Esophagus muscularis mucosa (tissue), 4 donors: ENCODE measurements around the gene WIF1. TPM values are rescaled to one million over a fixed set of nuclear protein-coding genes. Genes with fewer than 3 reads are reported as not detected.

Experiments used
- DNase-seq: peaks from one replicate; pipeline ENCODE4 v3.0.0-alpha.2; 2017; ENCODE audit errors: extremely low spot score
- H3K27ac ChIP-seq, 4 donors: fragments of 200-600 bp; sonication (generic); replicated peaks in 1 of 4; 1 replicate in 3 of 4; 2 replicates in 1 of 4; pipeline ENCODE4 v1.5.1; 2016 to 2019; ENCODE audit warnings: mild to moderate bottlenecking in 1 of 4
- H3K27me3 ChIP-seq, 4 donors: fragments of 200-600 bp; sonication (generic); one replicate each; pipeline versions ENCODE4 v1.5.1 to v1.6.0; 2016 to 2019
- H3K36me3 ChIP-seq, 4 donors: fragments of 200-600 bp; sonication (generic); one replicate each; pipeline ENCODE4 v1.5.1; 2016 to 2019
- H3K4me1 ChIP-seq, 4 donors: fragments of 200-600 bp; sonication (generic); one replicate each; pipeline ENCODE4 v1.5.1; 2016 to 2019
- H3K4me3 ChIP-seq, 4 donors: fragments of 200-600 bp; sonication (generic); 1 replicate in 2 of 4; 2 replicates in 2 of 4; pipeline ENCODE4 v1.5.1; 2016 to 2019; ENCODE audit warnings: mild to moderate bottlenecking in 4 of 4, moderate library complexity in 1 of 4
- H3K9me3 ChIP-seq, 4 donors: fragments of 200-600 bp; sonication (generic); 1 replicate in 3 of 4; 2 replicates in 1 of 4; pipeline ENCODE4 v1.5.1; 2016 to 2019
- EP300 ChIP-seq: sonication (generic); formaldehyde crosslinking; IDR thresholded peaks from one replicate; pipeline ENCODE4 v1.6.1; 2017; ENCODE audit warnings: antibody characterized with exemption
- POLR2A ChIP-seq: fragments of 450-650 bp; IDR thresholded peaks from one replicate; pipeline ENCODE4 v1.6.1; 2017; ENCODE audit warnings: antibody characterized with exemption, moderate library complexity, mild to moderate bottlenecking, low read depth
- POLR2AphosphoS5 ChIP-seq, 2 donors: sonication (generic); formaldehyde crosslinking; IDR thresholded peaks; one replicate each; pipeline ENCODE4 v1.6.1; 2017; ENCODE audit warnings: antibody characterized with exemption in 2 of 2
- whole genome bisulfite sequencing: methylation state at CpG from one replicate; pipeline ENCODE4 v1.1.5; 2018; 5-methylcytosine and 5-hydroxymethylcytosine counted together
- intact Hi-C: fragments of 100-400 bp; cut with DNase I; formaldehyde crosslinking; loops from one replicate; pipeline ENCODE4 v1.15.1; 2023
- total RNA-seq, 4 donors: library from RNA; depleted of rRNA; stranded (reverse); fragments of >200 nt; gene quantifications; one replicate each; pipeline versions ENCODE4 v1.1.0 to v1.2.1, GENCODE V29; 2016
- TF ChIP-seq, protein P1 (sequence below), 3 experiments: fragments of 200-600 bp in 2 of 3; fragments of 450-650 bp in 1 of 3; sonication (generic) in 2 of 3; IDR thresholded peaks; one replicate each; pipeline ENCODE4 v1.5.1; 2017 to 2019; ENCODE audit warnings: antibody characterized with exemption in 3 of 3, mild to moderate bottlenecking in 2 of 3, moderate library complexity in 1 of 3

Gene WIF1
- total RNA-seq, 4 donors from 2014 or later: 0.11 to 1.2 TPM; not detected in 2

DNA sequence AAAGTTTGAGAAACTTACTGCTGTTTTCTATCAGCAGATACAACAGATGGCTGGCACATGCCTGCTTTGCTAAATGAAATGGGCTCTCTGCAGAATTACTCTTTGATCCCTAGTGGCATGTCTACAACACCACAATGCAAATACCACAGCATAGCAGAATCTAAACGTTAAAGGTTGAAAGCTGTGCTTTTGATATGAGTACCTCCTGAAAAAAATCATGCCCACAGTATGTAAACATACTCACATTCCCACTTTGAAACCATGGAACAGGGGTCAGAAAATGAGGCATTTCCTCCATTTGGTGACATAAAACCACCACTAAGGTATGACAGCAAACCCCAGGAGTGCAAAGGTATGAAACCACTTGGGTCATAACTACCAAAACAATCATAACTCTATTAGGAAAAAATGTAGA, 7.5 kb downstream of the WIF1 start:
- TF ChIP-seq POLR2A: no peak
- TF ChIP-seq, protein P1, sequence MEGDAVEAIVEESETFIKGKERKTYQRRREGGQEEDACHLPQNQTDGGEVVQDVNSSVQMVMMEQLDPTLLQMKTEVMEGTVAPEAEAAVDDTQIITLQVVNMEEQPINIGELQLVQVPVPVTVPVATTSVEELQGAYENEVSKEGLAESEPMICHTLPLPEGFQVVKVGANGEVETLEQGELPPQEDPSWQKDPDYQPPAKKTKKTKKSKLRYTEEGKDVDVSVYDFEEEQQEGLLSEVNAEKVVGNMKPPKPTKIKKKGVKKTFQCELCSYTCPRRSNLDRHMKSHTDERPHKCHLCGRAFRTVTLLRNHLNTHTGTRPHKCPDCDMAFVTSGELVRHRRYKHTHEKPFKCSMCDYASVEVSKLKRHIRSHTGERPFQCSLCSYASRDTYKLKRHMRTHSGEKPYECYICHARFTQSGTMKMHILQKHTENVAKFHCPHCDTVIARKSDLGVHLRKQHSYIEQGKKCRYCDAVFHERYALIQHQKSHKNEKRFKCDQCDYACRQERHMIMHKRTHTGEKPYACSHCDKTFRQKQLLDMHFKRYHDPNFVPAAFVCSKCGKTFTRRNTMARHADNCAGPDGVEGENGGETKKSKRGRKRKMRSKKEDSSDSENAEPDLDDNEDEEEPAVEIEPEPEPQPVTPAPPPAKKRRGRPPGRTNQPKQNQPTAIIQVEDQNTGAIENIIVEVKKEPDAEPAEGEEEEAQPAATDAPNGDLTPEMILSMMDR (IDR thresholded peaks at IDR 0.05): no peak
- TF ChIP-seq POLR2AphosphoS5 (IDR thresholded peaks at IDR 0.05): no peak
- TF ChIP-seq EP300: no peak

DNA sequence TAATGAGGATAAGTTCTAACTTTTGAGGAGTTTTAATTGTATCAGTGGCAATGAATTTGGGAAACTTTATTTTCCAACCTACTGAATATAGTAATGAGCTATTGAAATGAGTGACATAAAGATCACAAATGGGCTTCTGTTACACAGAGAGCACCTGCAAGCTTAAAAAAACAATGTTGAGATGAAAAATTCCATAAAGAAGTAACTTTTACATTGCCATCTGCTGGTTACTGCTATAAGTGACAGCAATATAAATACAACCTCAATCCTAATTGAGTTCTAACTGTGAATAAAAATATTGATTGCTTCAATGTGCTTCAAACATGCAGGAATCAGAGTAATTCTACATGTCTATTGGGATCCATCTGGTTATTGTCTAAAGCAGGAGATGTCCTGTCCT, 14.2 kb downstream of the WIF1 start:
- Histone ChIP-seq H3K4me3 (no peak overlapping the region), H3K9me3 (no peaks in the 10 kb centered on the region), H3K27ac (no peak overlapping the region), H3K4me1 (no peaks in the 10 kb centered on the region), H3K27me3 (no peaks in the 10 kb centered on the region), H3K36me3 (no peaks in the 10 kb centered on the region)
- intact Hi-C loops: no loop called here
- TF ChIP-seq, protein P1 (IDR thresholded peaks at IDR 0.05): no peak
- TF ChIP-seq POLR2AphosphoS5 (IDR thresholded peaks at IDR 0.05): no peak
- no peak for TF ChIP-seq EP300
- TF ChIP-seq POLR2A: no peak
- DNase-seq: no peak

More for the DNA sequence above, 7.5 kb downstream of the WIF1 start:
- Histone ChIP-seq H3K4me1 (no peaks in the 10 kb centered on the region), H3K27ac (no peak overlapping the region), H3K4me3 (no peak overlapping the region), H3K36me3 (no peaks in the 10 kb centered on the region), H3K27me3 (peaks cover 0 to 25% (median 0%) of the 10 kb centered on the region in 4 donors), H3K9me3 (no peaks in the 10 kb centered on the region)
- no peak for DNase-seq
- WGBS: 7% methylated on average over 1 of the region's 1 CpG
- intact Hi-C loops: no loop called here

DNA sequence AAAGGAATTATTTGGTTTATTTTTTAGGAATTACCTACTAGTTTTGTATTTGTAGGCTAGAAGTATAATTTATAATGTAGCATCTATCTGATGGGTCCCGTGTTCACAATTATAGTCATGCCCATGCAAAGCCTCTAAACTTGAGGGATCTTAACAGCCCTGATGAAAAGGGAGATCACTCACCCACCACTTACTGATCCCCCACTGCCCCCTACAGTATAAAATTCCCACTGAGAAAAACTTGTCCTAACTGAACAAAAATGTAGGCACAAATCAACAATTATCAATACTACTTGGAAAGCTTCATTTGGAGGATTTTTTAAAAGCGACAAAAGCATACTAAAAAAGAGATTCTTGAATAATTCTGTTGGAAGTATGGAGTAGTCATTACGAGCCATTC, 21.0 kb downstream of the WIF1 start:
- DNase-seq: no peak
- H3K36me3 ChIP-seq: no peaks in the 10 kb centered on the region
- TF ChIP-seq, protein P1 (IDR thresholded peaks at IDR 0.05): no peak
- TF ChIP-seq POLR2A (no peak), POLR2AphosphoS5 (IDR thresholded peaks at IDR 0.05) (no peak), EP300 (no peak)
- H3K27ac ChIP-seq: no peak overlapping the region
- WGBS: 81% methylated on average over 3 of the region's 3 CpGs
- no peak overlapping the region for H3K4me3 ChIP-seq
- no peaks in the 10 kb centered on the region for H3K4me1 ChIP-seq
- intact Hi-C loops: no loop called here
- H3K27me3 ChIP-seq: no peaks in the 10 kb centered on the region
- no peaks in the 10 kb centered on the region for H3K9me3 ChIP-seq

DNA sequence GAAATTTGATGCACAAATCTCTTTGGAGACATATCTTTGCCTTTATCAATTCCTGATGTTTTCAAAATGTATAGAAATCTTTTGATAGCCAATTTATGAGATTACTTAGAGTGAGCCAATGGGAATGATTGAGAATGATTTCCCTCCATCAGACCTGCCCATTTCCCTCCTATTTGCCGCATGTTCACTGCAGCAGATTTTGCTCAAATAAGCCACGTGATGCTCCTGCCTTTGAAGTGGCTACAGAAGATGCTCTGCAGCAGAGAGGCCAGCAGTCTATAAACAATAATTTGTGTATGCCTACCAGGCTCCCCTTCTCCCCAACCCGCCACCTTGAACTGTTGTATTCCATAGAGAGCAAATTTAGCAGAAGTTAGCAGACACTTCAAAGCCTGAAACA, 21.9 kb downstream of the WIF1 start:
- 83% methylated on average over 3 of the region's 3 CpGs for WGBS
- no peaks in the 10 kb centered on the region for H3K36me3 ChIP-seq
- H3K27me3 ChIP-seq: no peaks in the 10 kb centered on the region
- H3K27ac ChIP-seq: no peak overlapping the region
- intact Hi-C loops: no loop called here
- H3K4me1 ChIP-seq: no peaks in the 10 kb centered on the region
- DNase-seq: no peak
- H3K9me3 ChIP-seq: no peaks in the 10 kb centered on the region
- H3K4me3 ChIP-seq: no peak overlapping the region
- TF ChIP-seq, protein P1 (IDR thresholded peaks at IDR 0.05): no peak
- TF ChIP-seq EP300: no peak
- TF ChIP-seq POLR2A: no peak
- TF ChIP-seq POLR2AphosphoS5 (IDR thresholded peaks at IDR 0.05): no peak

DNA sequence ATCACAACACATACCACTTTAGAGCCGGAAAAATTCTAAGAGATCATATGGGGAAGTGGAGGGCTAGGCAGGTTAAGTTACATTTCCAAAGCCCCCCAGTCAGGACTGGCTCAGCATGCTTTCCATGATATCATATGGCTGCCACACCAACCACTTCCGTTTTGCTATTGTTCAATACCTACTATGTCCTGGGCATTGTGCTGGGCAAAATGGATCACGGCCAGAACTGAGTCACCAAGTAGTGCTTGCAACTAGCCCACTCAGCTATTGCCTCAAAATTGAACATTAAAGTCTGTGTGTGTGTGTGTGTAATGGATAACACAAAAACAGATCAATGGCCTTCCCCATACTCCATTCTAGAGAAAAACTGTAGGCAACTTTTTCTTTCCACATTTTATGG, 22.7 kb downstream of the WIF1 start:
- H3K9me3 ChIP-seq: no peaks in the 10 kb centered on the region

More for the DNA sequence above, 22.7 kb downstream of the WIF1 start:
- intact Hi-C loops: no loop called here
- TF ChIP-seq POLR2AphosphoS5 (IDR thresholded peaks at IDR 0.05) (no peak), POLR2A (no peak), EP300 (no peak)
- TF ChIP-seq, protein P1 (IDR thresholded peaks at IDR 0.05): no peak
- DNase-seq: no peak
- no peaks in the 10 kb centered on the region for H3K4me1 ChIP-seq
- 56% methylated on average over 3 of the region's 3 CpGs for WGBS
- no peak overlapping the region for H3K27ac ChIP-seq
- no peaks in the 10 kb centered on the region for H3K27me3 ChIP-seq
- H3K4me3 ChIP-seq: no peak overlapping the region
- H3K36me3 ChIP-seq: no peaks in the 10 kb centered on the region
